NT2/D1 (cell line): ENCODE data around the gene ATP2A2.

Experiments
- YY1 ChIP-seq: IDR thresholded peaks from 2 replicates; pipeline ENCODE4 v1.6.1; 2011; ENCODE audit not compliant: insufficient read length, insufficient read depth
- ZNF274 ChIP-seq: IDR thresholded peaks from 2 replicates; pipeline ENCODE4 v1.6.1; 2011; ENCODE audit warnings: mild to moderate bottlenecking, low read depth, low read length

- TF ChIP-seq ZNF274 (no peak), YY1 (no peak)
These were observed 28.3 kb upstream of the ATP2A2 start for GRCh38 chr12:110252716-110253115.
